ENCODE data around the gene FSD1. TPM values are rescaled to one million over a fixed set of nuclear protein-coding genes. Genes with fewer than 3 reads are reported as not detected.
"Not testable (repeated sequence)": the region's sequence is repeated elsewhere in the genome, so short reads cannot be mapped to it uniquely, and the experiment has no call there.

Gene FSD1
- total RNA-seq, 2 donors from 2014 or later: 1.5 to 2.9 TPM

DNA sequence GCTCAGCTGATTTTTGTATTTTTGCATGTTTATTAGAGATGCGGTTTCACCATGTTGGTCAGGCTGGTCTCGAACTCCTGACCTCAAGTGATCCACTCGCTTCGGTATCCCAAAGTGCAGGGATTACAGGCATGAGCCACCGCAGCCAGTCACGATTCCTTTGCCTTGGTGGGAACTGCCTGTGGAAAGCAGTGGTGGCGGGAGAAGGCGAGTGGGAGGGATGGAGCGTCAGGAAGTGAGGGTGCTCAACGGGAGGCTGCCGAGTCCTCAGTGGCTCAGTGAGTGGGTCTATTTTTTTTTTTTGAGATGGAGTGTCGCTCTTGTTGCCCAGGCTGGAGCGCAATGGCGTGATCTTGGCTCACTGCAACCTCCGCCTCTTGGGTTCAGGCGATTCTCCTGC, 44.8 kb downstream of the FSD1 start:
- ATAC-seq; DNase-seq; H3K27me3 Mint-ChIP-seq; H3K36me3 Mint-ChIP-seq (ENCODE audit: low read depth); H3K9me3 ChIP-seq (ENCODE audit: control insufficient read depth, low read length, poor library complexity, severe bottlenecking); H3K4me3 Mint-ChIP-seq: not testable (repeated sequence)
- peaks cover 12% of the 10 kb centered on the region for H3K4me1 Mint-ChIP-seq
- peak overlapping the region; percentile 9 for H3K27ac Mint-ChIP-seq

GRCh38 chr19:4350111-4350510, 45.7 kb downstream of the FSD1 start:
- Mint-ChIP-seq H3K4me1 (peaks cover 12% of the 10 kb centered on the region), H3K27me3 (no peaks in the 10 kb centered on the region), H3K36me3 (ENCODE audit: low read depth) (peaks cover 2% of the 10 kb centered on the region), H3K27ac (no peak overlapping the region), H3K4me3 (no peak overlapping the region)
- DNase-seq (no peak), ATAC-seq (no peak)
- no peaks in the 10 kb centered on the region for H3K9me3 ChIP-seq (ENCODE audit: control insufficient read depth, low read length, poor library complexity, severe bottlenecking)

DNA sequence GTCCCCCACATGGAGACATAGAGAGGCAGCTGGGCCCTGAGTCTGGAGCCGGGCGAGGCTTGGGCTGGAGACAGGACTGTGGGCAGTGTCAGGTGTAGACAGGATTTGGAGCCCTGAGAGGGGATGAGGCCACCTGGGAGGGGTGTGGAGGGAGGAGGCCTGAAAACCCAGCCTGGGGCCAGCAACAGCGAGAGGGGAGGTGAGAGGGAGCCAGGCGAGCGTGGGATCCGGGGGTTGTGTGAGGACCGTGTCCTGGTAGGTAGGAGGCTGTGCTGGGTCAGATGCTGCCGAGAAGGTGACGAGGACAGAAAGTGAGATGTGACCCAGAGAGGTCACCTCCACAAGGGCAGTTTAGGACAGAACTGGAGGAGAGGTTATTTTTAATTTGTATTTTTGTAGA, 46.3 kb downstream of the FSD1 start:
- DNase-seq: no peak
- Mint-ChIP-seq H3K4me1 (peaks cover 9% of the 10 kb centered on the region), H3K4me3 (no peak overlapping the region), H3K27me3 (no peaks in the 10 kb centered on the region), H3K27ac (no peak overlapping the region), H3K36me3 (ENCODE audit: low read depth) (peaks cover 2% of the 10 kb centered on the region)
- H3K9me3 ChIP-seq (ENCODE audit: control insufficient read depth, low read length, poor library complexity, severe bottlenecking): no peaks in the 10 kb centered on the region
- no peak for ATAC-seq

- ATAC-seq (peak; percentile 85), DNase-seq (peak in 2 of 3 donors; percentile 30 to 55)
- Mint-ChIP-seq H3K27ac (no peak overlapping the region), H3K4me3 (no peak overlapping the region), H3K36me3 (ENCODE audit: low read depth) (no peaks in the 10 kb centered on the region), H3K4me1 (peaks cover 6% of the 10 kb centered on the region), H3K27me3 (no peaks in the 10 kb centered on the region)
- no peaks in the 10 kb centered on the region for H3K9me3 ChIP-seq (ENCODE audit: control insufficient read depth, low read length, poor library complexity, severe bottlenecking)
These were observed 48.3 kb downstream of the FSD1 start for GRCh38 chr19:4352701-4353121.

GRCh38 chr19:4354282-4354681, 49.9 kb downstream of the FSD1 start:
- no peak for ATAC-seq
- Mint-ChIP-seq H3K27ac (no peak overlapping the region), H3K4me3 (no peak overlapping the region), H3K27me3 (no peaks in the 10 kb centered on the region), H3K4me1 (peaks cover 6% of the 10 kb centered on the region), H3K36me3 (ENCODE audit: low read depth) (no peaks in the 10 kb centered on the region)
- no peaks in the 10 kb centered on the region for H3K9me3 ChIP-seq (ENCODE audit: control insufficient read depth, low read length, poor library complexity, severe bottlenecking)
- no peak for DNase-seq

DNA sequence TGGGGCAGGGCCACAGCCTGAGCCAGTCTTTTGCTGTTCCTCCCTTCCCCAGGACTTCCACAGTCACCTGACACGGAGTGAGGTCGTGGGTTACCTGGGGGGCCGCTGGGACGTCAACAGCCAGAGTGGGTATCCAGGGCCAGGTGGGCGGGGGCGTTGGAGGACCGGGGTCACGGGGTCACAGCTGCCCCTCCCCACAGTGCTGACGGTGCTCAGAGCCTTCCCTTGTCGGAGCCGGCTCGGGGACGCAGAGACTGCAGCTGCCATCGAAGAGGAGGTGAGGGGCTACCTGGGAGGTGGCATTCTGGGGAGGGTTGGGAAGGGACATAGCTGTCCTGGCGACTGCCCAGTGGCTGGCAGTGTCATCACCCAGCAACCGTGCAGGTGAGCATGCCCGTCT, 50.5 kb downstream of the FSD1 start:
- no peak for ATAC-seq
- DNase-seq: no peak

GRCh38 chr19:4357095-4357797, 52.8 kb downstream of the FSD1 start:
- DNase-seq (no peak), ATAC-seq (no peak)
- no peaks in the 10 kb centered on the region for H3K27me3 Mint-ChIP-seq
- H3K9me3 ChIP-seq (ENCODE audit: control insufficient read depth, low read length, poor library complexity, severe bottlenecking): no peaks in the 10 kb centered on the region
- H3K4me3 Mint-ChIP-seq: no peak overlapping the region
- peaks cover 2% of the 10 kb centered on the region for H3K36me3 Mint-ChIP-seq (ENCODE audit: low read depth)
- peaks cover 4% of the 10 kb centered on the region for H3K4me1 Mint-ChIP-seq
- H3K27ac Mint-ChIP-seq: no peak overlapping the region

More for the DNA sequence above, 50.5 kb downstream of the FSD1 start:
- Mint-ChIP-seq H3K36me3 (ENCODE audit: low read depth) (no peaks in the 10 kb centered on the region), H3K4me3 (no peak overlapping the region), H3K27me3 (no peaks in the 10 kb centered on the region), H3K4me1 (peaks cover 6% of the 10 kb centered on the region), H3K27ac (no peak overlapping the region)
- no peaks in the 10 kb centered on the region for H3K9me3 ChIP-seq (ENCODE audit: control insufficient read depth, low read length, poor library complexity, severe bottlenecking)

DNA sequence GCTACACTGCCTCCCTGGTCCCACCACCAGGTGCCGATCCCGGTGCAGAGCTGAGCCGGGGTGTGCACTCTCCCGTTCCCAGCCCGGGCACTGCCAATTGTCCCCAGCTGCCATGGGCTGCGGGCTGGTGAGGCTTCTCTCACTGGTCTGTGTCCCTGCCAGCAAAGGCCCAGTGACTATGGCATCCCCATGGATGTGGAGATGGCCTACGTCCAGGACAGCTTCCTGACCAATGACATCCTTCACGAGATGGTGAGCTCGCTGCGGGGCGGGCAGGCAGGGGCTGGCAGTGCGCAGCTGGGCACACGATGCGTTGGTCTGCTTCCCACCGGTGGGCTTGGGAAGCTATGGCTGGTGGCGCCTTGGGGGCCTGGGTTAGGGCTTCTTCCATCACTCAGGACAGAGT, 53.5 kb downstream of the FSD1 start:
- Mint-ChIP-seq H3K36me3 (ENCODE audit: low read depth) (peaks cover 2% of the 10 kb centered on the region), H3K27me3 (no peaks in the 10 kb centered on the region)

GRCh38 chr19:4358709-4359626, 54.6 kb downstream of the FSD1 start:
- ATAC-seq: no peak
- peaks cover 2% of the 10 kb centered on the region for H3K36me3 Mint-ChIP-seq (ENCODE audit: low read depth)

More for the DNA sequence above, 53.5 kb downstream of the FSD1 start:
- Mint-ChIP-seq H3K4me3 (no peak overlapping the region), H3K27ac (no peak overlapping the region), H3K4me1 (peaks cover 2% of the 10 kb centered on the region)
- H3K9me3 ChIP-seq (ENCODE audit: control insufficient read depth, low read length, poor library complexity, severe bottlenecking): no peaks in the 10 kb centered on the region
- no peak for DNase-seq
- no peak for ATAC-seq

GRCh38 chr19:4359627-4360000, 55.2 kb downstream of the FSD1 start:
- DNase-seq (no peak), ATAC-seq (no peak)
- H3K27me3 Mint-ChIP-seq: no peaks in the 10 kb centered on the region
- H3K9me3 ChIP-seq (ENCODE audit: control insufficient read depth, low read length, poor library complexity, severe bottlenecking): no peaks in the 10 kb centered on the region
- H3K4me1 Mint-ChIP-seq: peaks cover 2% of the 10 kb centered on the region
- peak overlapping the region; percentile 63 for H3K27ac Mint-ChIP-seq
- H3K36me3 Mint-ChIP-seq (ENCODE audit: low read depth): peaks cover 2% of the 10 kb centered on the region
- no peak overlapping the region for H3K4me3 Mint-ChIP-seq

More at GRCh38 chr19:4358709-4359626, 54.6 kb downstream of the FSD1 start:
- Mint-ChIP-seq H3K27me3 (no peaks in the 10 kb centered on the region), H3K27ac (no peak overlapping the region), H3K4me1 (peaks cover 2% of the 10 kb centered on the region), H3K4me3 (no peak overlapping the region)
- no peaks in the 10 kb centered on the region for H3K9me3 ChIP-seq (ENCODE audit: control insufficient read depth, low read length, poor library complexity, severe bottlenecking)
- no peak for DNase-seq

GRCh38 chr19:4360081-4360569, 55.7 kb downstream of the FSD1 start:
- ATAC-seq: no peak
- H3K27ac Mint-ChIP-seq: peak overlapping the region; percentile 63
- H3K4me1 Mint-ChIP-seq: peaks cover 2% of the 10 kb centered on the region
- no peaks in the 10 kb centered on the region for H3K9me3 ChIP-seq (ENCODE audit: control insufficient read depth, low read length, poor library complexity, severe bottlenecking)
- H3K36me3 Mint-ChIP-seq (ENCODE audit: low read depth): peaks cover 2% of the 10 kb centered on the region
- no peak overlapping the region for H3K4me3 Mint-ChIP-seq
- DNase-seq: no peak
- H3K27me3 Mint-ChIP-seq: no peaks in the 10 kb centered on the region

GRCh38 chr19:4360641-4361151, 56.3 kb downstream of the FSD1 start:
- H3K36me3 Mint-ChIP-seq (ENCODE audit: low read depth): peaks cover 2% of the 10 kb centered on the region
- H3K27ac Mint-ChIP-seq: peak overlapping the region; percentile 63
- H3K9me3 ChIP-seq (ENCODE audit: control insufficient read depth, low read length, poor library complexity, severe bottlenecking): no peaks in the 10 kb centered on the region
- H3K4me1 Mint-ChIP-seq: peaks cover 2% of the 10 kb centered on the region
- no peaks in the 10 kb centered on the region for H3K27me3 Mint-ChIP-seq
- DNase-seq (no peak), ATAC-seq (no peak)
- no peak overlapping the region for H3K4me3 Mint-ChIP-seq
